ENCODE data around the gene TRIM28.

- TF ChIP-seq POLR2AphosphoS5 (IDR thresholded peaks at IDR 0.05): no peak
- no peak for TF ChIP-seq CTCF (IDR thresholded peaks at IDR 0.05)
- no peak for TF ChIP-seq POLR2A (IDR thresholded peaks at IDR 0.05)
- no peak for TF ChIP-seq EP300 (IDR thresholded peaks at IDR 0.05)
Observed at GRCh38 chr19:58550362-58551122, 6.7 kb downstream of the TRIM28 start.

All from stomach (tissue), 4 donors.